HG03558 (cell line): ENCODE data around the gene CEP162.
"Not testable (repeated sequence)": the region's sequence is repeated elsewhere in the genome, so short reads cannot be mapped to it uniquely, and the experiment has no call there.

Experiments
- ATAC-seq: cut with Tn5 transposase; IDR thresholded peaks from one replicate; pipeline ENCODE4 v1.9.1; 2021; ENCODE audit warnings: moderate number of reproducible peaks; ENCODE audit not compliant: unreplicated experiment; ENCODE audit errors: extremely low read depth

Gene CEP162

DNA sequence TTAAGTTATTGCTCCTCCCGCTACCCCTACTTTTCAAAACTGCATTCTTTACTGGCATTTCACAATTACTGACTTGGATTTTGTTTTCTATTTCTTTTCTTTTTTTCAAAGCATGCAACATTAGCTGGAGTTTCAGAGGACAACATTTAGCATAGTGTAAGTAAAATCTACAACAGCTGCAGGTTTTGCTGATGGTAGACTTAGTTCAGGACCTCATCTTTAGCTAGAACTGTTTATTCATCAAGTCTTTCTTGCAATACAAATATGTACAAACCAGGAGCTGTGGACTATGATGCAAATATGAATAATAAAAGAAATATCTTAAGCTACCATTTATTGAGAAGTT lies 728 bp upstream of the CEP162 start:
- no peak for ATAC-seq

DNA sequence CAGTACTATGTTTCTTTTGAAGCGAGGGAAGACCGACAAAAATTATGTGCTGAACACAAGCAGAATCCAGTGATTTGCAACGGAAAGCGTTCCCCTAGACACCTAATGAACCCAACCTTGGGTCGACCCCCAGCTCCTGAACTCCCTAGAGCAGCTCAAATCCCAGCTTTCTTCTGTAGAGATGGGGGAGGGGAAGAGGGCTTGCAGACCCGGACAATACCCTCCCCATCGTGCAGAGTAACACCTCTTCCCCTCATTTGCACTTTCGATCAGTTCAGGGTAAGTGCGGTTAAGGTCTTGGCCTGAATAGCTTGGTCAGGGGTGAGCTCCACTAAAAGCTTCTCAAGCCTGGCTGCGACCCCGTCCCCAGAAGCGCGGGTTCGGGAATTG lies 404 bp downstream of the CEP162 start:
- no peak for ATAC-seq

DNA sequence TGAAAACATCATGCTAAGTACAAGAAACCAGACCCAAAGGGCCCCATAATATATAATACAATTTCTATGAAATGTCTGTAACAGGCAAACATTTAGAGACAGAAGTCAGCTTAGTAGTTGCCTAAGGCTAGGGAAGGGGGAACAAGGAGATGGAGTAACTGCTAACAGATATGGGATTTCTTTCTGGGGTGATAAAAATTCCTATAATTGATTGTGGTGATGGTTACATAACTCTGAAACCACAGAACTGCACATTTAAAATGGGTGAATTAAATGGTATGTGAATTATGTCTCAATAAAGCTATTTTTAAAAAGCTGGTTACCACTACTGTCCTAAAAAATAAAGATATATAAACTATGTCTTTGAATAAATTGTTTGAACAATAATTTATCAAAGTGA lies 3.2 kb downstream of the CEP162 start:
- no peak for ATAC-seq

DNA sequence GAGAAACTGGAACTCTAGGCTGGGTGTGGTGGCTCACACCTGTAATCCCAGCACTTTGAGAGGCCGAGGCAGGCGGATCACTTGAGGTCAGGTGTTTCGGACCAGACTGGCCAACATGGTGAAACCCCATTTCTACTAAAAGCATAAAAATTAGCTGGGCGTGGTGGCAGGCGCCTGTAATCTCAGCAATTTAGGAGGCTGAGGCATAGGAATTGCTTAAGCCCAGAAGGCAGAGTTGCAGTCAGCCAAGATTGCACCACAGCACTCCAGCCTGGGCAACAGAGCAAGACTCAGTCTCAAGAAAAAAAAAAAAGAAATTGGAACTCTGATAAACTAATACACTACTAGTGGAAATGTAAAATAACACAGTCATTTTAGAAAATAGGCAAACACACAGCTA lies 3.8 kb downstream of the CEP162 start:
- not testable (repeated sequence) for ATAC-seq

DNA sequence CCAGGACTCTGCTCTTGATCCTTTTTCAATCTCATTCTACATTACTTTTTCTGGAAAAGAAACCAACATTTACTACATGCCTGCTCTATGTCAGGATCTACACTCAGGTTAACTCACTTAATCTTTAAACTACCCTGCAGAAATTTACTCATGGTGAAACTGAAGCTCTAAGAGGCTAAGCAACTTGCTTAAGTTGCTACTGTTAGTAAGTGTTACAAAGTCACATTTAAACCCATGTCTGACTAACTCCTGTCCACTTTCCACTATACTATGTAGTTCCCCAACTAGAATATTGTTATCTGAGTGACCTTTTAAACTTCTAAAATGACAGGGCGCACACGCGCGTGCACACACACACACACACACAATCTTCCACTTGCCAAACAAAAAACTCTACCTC lies 5.0 kb downstream of the CEP162 start:
- no peak for ATAC-seq

DNA sequence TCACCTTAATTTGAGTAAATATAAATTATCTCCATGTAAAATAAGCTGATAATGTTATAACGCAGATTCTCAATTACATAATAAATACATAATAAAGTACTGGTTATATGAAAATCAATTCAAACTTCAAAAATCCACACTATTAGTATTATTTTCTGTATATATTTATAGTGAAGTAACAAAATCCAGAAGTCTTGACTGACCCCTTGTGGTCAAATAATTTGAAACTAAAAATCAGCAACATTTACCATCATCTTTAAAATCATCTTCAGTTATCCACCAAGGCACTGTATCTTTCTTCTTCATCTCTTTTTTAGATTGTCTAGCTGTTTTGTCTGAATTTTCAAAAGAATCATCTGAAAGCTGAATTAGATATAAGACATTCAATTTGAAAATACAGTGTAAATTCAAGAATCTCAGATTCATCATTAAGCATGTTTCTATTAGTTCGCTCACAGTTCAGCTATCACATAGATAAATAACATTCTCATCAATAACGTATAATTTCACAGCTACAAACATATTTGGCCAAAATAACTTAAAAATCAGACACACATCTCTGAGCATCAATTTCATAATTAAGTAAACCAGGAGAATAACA lies 6.5 kb downstream of the CEP162 start:
- ATAC-seq, result no peak

DNA sequence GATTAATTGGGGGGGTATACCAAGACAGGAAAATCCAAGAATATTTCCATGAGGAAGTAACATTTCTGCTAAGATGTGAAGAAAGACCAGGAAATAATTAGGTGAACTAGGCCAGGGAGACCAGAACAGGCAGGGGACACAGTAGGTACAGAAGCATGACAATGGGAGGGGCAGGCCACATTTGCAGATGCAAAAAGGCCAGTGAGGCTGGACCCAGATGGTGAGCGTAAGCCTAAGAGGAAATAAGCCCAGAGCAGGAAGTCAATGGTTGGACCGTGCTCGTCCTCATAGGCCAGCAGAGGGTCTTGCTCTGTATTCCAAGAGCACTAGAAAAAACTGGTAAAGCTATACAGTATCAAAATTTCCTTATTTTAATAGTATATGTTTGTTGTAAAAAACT lies 9.4 kb downstream of the CEP162 start:
- no peak for ATAC-seq

DNA sequence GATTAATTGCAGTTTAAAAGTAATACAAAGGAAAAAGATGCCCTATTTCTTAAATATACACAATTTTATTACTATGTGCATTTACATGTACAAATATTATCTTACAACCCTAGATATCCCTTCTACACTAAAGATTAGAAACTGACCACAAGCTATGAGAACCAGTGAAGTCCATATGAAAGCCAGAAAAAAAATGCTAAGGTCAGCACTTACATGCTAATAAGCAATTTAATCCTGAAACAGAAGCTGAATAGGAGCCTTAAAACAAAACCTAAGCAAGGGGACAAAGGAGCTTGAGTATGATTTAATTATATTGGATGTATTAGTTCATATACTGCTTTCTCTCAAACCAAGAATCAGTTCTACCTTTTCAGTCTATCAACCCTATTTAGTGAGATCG lies 14.2 kb downstream of the CEP162 start:
- no peak for ATAC-seq

DNA sequence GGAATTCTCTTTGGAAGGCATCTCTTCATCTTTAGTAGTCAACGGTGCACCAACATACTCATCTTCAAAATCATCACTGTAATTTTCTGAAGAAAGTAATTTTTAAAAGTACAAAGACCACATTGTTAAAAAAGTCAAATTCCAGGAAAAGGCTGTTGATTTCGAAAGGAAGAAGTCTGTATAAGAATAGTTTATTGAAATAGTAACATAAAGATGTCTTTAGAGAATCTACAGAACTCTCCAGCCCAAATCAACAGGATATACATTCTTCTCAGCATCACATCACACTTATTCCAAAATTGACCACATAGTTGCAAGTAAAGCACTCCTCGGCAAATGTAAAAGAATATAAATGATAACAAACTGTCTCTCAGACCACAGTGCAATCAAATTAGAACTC lies 23.4 kb downstream of the CEP162 start:
- no peak for ATAC-seq

DNA sequence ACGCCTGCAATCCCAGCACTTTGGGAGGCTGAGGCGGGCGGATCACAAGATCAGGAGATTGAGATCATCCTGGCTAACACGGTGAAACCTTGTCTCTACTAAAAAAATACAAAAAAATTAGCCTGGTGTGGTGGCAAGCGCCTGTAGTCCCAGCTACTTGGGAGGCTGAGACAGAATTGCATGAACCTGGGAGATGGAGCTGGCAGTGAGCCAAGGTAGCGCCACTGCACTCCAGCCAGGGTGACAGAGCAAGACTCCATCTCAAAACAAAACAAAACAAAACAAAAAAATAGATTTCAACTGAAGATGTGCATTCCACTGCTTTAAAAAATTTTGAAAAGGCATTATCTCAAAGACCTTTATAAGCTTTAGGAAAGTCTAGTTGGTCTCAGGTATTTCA lies 27.5 kb downstream of the CEP162 start:
- ATAC-seq, result not testable (repeated sequence)

DNA sequence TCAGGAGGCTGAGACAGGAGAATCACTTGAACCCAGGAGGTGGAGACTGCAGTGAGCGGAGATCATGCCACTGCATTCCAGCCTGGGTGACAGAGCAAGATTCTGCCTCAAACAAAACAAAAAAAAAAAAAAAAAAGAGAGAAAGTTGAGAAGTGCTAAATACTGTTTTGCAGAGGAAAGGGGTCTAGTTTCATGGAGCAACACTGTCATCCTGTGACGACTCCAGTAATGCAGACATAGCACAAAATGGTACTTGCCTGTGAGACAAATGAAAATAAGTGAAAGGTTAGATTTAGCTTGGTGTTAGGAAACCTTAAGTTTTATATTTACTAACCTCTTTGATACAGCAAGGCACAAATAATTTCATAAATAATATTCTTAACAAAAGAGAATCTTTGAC lies 29.7 kb downstream of the CEP162 start:
- no peak for ATAC-seq

DNA sequence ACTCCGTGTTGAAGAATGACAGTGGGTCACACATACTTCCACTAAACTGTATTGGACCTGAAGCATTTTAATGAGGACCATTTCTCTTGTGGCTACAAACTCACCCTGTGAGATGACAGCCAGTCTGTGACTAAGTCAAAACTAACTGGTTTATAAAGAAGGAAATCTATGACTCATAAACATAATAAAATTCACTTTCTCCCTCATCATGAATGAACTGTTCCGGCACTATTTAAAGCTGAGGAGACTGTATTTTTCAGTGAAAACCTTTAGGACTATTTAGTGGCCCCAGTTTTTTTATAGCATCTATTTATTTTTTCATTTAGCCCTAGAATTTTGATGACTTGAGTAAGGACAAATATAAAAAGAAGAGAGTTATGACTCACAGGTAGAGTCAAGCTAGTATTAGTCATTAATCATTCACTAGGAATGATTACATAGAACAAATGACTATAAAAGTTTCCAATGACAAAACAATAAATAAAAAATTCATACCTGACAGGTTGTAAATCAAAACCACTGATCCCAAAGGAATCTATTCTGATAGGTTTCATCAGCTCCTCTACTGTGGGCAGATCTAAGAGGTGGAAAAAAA lies 34.2 kb downstream of the CEP162 start:
- ATAC-seq, result no peak

DNA sequence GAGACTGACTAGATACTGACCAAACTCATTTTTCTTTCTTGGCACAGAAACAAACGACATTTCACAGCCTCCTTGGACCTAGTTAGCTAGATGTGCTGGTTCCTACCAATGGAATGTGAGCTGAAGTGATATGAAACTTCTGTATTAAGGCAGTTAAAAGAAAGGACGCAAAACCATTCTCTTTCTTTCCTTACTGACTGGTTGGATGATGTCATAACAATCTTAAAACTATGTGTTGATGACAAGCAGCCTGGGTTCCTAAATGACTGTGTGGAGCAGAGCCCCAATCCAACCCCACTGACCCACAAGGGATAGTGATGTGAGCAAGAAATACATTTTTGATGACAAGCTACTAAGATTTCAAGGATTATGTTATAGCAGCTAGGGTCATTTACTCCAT lies 35.6 kb downstream of the CEP162 start:
- no peak for ATAC-seq

DNA sequence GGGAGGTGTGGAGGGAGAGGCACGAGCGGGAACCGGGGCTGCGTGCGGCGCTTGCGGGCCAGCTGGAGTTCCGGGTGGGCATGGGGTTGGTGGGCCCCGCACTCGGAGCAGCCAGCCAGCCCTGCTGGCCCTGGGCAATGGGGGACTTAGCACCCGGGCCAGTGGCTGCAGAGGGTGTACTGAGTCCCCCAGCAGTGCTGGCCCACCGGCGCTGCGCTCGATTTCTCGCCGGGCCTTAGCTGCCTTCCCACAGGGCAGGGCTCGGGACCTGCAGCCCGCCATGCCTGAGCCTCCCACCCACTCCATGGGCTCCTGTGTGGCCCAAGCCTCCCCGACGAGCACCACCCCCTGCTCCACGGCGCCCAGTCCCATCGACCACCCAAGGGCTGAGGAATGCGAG lies 38.1 kb downstream of the CEP162 start:
- not testable (repeated sequence) for ATAC-seq

DNA sequence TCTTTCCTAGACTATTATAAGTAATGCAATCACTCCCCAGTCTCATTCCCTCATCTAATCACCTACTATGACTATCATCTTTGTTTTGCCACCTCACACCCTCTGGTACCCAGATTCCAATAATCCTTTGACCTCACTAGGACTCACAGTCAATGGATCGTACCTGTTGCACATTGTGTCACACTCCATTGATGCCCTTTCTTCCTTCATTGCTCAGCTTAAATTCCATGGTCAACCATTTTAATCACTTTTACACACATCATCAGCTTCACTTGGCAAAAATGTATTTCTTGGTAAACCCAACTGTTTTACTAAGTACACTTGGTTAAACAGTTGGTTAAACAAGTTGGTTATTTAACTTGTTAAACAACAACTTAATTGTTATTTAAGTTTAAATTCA lies 44.0 kb downstream of the CEP162 start:
- no peak for ATAC-seq

DNA sequence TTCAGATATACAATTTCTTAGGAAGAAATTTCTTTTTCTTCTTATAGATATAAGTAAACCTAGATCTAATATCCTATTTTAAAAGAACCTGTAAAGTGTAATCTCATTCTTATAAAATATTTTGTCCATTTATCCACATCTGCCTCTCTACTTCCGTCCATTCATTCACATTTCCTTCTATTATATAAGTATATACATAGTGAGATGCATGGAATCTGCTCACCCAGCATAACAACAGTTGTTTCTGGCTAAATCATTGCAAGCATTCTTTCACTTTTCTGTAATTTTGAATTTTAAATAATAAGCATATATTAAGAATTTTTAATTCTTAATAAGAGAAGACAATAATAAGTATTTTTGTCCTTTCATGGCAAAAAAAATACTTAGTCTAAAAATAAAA lies 45.4 kb downstream of the CEP162 start:
- ATAC-seq, result no peak

DNA sequence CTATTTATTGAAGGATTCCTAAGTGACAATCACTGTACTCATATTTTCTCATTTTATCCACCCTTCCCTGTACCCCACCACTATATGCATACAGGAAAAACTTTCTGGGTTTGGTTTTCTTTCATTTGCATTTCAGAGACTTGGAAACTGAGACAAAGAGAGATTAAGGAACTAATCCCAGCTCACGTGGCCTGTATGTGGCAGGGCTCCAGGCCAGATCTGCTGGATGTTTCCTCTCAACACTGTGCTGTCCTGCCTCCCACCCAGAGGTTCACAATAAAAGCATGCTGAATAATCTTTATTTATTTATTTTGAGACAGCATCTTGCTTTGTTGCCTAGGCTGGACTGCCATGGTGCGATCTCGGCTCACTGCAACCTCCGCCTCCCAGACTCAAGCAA lies 50.2 kb downstream of the CEP162 start:
- ATAC-seq, result no peak

DNA sequence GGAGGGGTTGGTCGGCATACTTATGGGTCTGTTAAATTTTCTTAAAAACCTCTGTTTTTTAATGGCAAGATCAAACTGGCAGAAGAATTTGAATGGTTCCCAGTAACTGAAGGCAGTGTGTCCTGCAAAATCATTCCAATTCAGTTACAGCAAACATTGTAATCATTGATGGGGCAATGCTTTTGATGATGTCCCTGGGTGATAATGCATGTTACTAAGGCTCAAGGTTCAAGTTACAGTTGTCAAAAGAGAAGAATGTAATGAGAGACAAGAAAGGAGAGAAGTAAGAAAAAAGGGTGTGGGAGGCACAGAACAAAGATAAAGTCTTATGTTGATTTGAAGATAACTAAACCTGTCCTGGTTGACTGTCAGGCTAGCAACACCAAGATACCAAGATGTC lies 54.9 kb downstream of the CEP162 start:
- ATAC-seq, result no peak

DNA sequence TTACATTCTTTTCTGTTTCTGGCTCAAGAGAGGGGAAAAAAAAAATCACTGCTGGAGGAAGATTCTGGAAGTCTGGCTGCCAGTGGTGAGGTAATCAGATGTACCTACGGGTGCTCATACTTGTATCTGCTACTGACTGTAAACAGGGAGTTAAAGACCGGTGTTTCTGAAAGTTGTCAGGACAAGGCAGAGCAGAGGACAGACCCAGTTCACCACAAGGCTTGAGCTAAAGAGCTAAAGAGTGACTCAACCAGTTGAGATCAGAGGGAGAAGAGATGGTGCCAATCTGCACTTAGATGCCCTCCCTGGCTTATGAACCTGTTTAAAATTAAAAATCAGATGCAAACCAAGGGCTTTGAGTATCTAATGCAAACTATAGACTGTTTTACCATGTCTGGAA lies 55.4 kb downstream of the CEP162 start:
- no peak for ATAC-seq

DNA sequence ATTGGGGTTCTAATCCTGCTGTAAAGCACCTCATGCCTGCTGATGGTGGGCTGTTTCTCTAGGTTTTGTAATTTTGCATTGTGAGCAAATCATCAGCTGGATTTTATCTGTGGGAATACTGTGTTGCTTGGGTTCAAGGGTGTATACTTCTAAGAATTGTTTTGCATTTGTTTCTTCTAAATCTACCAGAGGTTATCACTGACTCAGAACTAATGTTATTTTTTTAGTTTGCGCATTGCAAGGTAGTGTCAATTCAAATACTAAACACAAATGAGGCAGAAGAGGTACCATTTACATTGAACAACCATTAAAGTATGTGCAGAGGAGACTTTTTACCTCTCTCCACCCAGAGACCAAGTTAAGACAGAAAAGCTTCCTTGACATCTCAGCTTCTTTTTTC lies 60.0 kb downstream of the CEP162 start:
- no peak for ATAC-seq

DNA sequence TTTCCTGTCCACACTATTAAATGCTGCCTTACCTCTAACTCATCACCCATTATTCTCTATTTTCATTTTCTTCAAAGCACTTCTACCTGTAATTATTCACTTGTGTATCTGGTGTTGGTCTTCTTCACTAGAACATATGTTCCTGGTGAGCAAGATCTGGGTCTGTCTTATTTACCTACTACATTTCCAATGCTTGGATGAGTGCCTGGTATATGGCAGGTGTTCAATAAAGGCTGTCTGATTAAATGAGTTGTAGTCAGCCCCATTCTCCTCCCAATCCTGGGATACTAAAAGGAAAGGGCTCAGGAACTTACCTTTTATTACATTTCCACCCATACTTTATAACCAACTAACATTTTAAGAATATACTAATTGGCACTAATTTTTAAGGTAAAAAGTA lies 61.0 kb downstream of the CEP162 start:
- no peak for ATAC-seq

DNA sequence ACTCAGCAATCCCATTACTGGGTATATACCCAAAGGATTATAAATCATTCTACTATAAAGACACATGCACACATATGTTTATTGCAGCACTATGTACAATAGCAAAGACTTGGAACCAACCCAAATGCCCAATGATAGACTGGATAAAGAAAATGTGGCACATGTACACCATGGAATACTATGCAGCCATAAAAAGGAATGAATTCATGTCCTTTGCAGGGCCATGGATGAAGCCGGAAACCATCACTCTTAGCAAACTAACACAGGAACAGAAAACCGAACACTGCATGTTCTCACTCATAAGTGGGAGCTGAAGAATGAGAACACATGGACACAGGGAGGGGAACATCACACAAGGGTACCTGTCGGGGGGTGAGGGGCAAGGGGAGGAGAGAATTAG lies 63.1 kb downstream of the CEP162 start:
- ATAC-seq, result not testable (repeated sequence)

DNA sequence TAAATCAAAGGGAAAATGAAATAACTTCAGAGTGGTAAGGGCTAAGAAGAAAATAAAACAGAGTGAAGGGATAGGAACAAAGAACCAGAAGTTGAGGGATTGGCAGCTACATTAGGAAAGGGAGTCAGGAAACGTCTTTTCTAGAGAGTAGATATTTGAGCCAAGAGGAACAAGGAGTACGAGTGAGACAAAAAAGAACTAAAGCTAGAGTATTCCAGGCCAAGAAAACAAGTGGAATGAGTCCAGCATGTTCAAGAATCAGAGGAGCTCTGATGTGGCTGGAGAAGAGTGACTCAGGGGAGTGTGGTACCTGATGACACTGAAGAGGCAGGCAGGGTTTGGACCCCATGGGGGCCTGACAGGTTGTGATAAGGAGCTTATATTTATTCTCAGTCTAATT lies 66.3 kb downstream of the CEP162 start:
- ATAC-seq, result no peak
